NCI-H774 (cell line): ENCODE data around the gene SLC35F3.

ENCODE experiments used
- DNase-seq: peaks from one replicate; lab custom pipeline; 2025; lab: John Stamatoyannopoulos, UW

The SLC35F3 gene

GRCh38 chr1:233912447-233912846 lies 8.0 kb downstream of the SLC35F3 start:
- DNase-seq, result no peak

GRCh38 chr1:233912909-233913308 lies 8.4 kb downstream of the SLC35F3 start:
- DNase-seq, result no peak

- DNase-seq, result no peak
Observed at GRCh38 chr1:233916706-233917105, 12.2 kb downstream of the SLC35F3 start.

GRCh38 chr1:233919786-233920185 lies 15.3 kb downstream of the SLC35F3 start:
- DNase-seq, result no peak

GRCh38 chr1:233928123-233928522 lies 23.6 kb downstream of the SLC35F3 start:
- DNase-seq, result no peak

GRCh38 chr1:233933339-233933738 lies 28.9 kb downstream of the SLC35F3 start:
- no peak for DNase-seq

- DNase-seq, result no peak
Observed at GRCh38 chr1:233935297-233935868, 30.9 kb downstream of the SLC35F3 start.

- DNase-seq, result no peak
Observed at GRCh38 chr1:233936422-233936821, 31.9 kb downstream of the SLC35F3 start.

GRCh38 chr1:233936842-233937241 lies 32.4 kb downstream of the SLC35F3 start:
- no peak for DNase-seq

- no peak for DNase-seq
Observed at GRCh38 chr1:233938476-233938875, 34.0 kb downstream of the SLC35F3 start.

- no peak for DNase-seq
Observed at GRCh38 chr1:233939451-233939850, 35.0 kb downstream of the SLC35F3 start.

- DNase-seq, result no peak
Observed at GRCh38 chr1:233940908-233941307, 36.4 kb downstream of the SLC35F3 start.

- no peak for DNase-seq
Observed at GRCh38 chr1:233944601-233945000, 40.1 kb downstream of the SLC35F3 start.

GRCh38 chr1:233945573-233945972 lies 41.1 kb downstream of the SLC35F3 start:
- DNase-seq, result no peak

- DNase-seq, result no peak
Observed at GRCh38 chr1:233945979-233946378, 41.5 kb downstream of the SLC35F3 start.

- no peak for DNase-seq
Observed at GRCh38 chr1:233946724-233947123, 42.2 kb downstream of the SLC35F3 start.

- no peak for DNase-seq
Observed at GRCh38 chr1:233951804-233952203, 47.3 kb downstream of the SLC35F3 start.

- no peak for DNase-seq
Observed at GRCh38 chr1:233957691-233958090, 53.2 kb downstream of the SLC35F3 start.

- DNase-seq, result no peak
Observed at GRCh38 chr1:233959102-233959501, 54.6 kb downstream of the SLC35F3 start.

GRCh38 chr1:233959971-233960370 lies 55.5 kb downstream of the SLC35F3 start:
- no peak for DNase-seq

- no peak for DNase-seq
Observed at GRCh38 chr1:233960386-233960785, 55.9 kb downstream of the SLC35F3 start.

GRCh38 chr1:233962878-233963277 lies 58.4 kb downstream of the SLC35F3 start:
- DNase-seq, result no peak

- no peak for DNase-seq
Observed at GRCh38 chr1:233965856-233966255, 61.4 kb downstream of the SLC35F3 start.

GRCh38 chr1:233971753-233972152 lies 67.3 kb downstream of the SLC35F3 start:
- DNase-seq, result no peak

- DNase-seq, result no peak
Observed at GRCh38 chr1:233972563-233972950, 68.1 kb downstream of the SLC35F3 start.
